EL (cell line): Measurements from ENCODE around the gene ANKS1A.

ENCODE experiments used
- DNase-seq: peaks from one replicate; pipeline ENCODE4 v3.0.0-alpha.2; 2016

Gene ANKS1A

DNA sequence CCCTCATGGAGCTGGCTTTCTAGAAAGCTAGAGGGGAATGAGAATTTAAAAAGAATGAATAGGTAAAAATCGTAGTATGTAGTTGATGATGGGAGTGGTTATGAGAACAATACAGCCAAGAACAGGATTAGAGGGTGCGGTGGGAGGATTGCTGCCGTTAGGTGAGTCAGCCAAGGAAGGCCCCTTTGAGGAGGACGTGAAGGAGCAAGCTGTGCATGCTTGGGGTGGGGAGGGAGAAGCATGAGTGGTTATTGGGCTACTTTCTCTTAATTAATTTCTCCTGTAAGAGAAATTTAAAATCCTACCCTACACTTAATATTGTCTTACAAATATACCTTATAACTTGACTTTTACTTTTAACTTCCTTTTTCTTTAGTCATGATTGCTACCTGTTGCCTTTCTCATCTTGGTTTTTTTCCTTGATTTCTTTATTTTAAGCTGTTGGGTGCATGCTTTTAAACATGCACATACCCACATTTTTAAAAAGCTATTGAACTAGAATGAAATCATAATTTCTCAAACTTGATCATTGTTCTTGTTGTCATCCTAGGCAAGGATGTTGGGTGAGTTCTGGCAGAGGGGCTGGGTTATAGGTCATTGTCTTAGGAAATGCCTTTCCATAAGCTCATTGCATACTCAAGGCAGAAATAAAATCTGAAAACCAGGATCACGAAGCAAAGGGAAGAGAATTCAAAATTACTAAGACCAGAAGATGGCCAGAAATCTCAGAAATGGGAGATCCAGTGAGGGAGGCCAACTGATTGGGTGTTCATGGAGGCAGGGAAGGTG is 137.6 kb downstream of the ANKS1A start:
- DNase-seq = peak; percentile 44

DNA sequence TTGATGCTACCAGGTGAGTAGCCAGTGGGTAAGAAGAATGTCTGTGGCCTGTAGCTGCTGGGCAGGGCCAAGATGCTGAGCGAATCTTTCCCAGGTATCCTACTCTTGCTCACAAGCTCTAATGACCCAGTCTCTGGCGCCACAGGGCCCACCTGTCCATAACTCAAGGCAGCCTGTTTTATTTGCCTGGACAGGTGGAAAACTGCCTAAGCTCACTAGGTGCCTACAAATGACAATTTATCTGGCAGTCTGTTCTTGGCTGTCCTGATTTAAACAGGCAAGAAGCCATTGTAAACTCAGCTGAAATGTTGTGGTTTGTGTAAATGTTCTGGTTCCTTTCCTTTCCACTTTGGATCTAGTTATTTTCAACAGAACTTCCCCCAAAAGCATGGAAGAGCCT is 138.8 kb downstream of the ANKS1A start:
- DNase-seq = no peak

DNA sequence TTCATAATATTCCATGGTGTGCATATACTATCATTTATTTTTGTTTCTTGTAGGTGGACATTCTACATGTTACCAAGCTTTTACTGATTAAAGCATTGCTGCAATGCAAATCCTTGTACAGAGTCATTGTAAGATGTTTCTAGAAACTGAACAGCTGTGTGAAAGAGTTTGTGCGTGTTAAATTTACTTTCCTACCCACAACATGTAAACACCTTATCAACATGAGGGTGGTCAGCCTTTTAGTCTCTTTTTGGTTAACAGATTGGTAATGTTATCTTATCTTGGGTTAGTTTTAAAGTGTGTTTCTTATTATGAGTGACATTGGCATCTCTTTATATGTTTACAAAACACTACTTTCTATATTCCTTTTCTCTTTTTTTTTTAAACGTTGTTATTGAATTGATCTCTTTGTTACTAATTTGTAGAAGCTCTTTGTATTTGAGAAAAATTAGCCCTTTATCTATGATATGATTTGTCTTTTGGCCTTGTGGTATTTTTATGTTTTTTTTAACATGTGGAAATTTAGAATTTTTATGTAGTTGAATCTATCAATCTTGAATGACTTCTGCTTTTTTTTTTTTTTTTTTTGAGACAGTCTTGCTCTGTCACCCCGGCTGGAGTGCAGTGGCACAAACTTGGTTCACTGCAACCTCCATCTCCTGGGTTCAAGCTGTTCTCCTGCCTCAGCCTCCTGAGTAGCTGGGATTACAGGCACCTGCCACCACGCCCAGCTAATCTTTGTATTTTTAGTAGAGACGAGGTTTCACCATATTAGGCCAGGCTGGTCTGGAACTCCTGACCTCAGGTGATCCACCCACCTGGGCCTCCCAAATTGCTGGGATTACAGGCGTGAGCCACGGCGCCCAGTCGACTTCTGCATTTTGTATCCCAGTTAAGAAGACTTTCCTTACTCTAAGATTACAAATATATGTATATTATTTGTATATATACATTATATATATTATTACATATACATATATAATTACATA is 140.0 kb downstream of the ANKS1A start:
- no peak for DNase-seq

DNA sequence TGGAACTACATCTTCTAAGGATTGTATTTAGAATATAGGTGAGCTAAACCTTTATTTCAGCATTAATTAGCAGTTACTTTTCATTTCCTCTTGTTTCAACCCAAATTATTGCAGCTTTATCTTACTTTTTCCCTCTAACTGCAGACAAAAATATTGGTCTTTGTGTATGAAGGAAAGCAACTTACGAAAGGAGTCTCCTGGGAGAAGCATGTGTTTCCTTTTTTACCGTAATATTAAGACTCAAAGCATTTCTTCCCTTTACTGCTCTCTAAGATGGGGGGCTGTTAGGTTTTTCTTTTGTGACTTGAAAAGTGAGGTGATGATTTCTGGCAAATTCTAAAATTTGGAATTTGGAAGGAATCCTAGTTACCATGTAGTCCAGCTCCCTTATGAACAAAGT is 141.0 kb downstream of the ANKS1A start:
- no peak for DNase-seq

DNA sequence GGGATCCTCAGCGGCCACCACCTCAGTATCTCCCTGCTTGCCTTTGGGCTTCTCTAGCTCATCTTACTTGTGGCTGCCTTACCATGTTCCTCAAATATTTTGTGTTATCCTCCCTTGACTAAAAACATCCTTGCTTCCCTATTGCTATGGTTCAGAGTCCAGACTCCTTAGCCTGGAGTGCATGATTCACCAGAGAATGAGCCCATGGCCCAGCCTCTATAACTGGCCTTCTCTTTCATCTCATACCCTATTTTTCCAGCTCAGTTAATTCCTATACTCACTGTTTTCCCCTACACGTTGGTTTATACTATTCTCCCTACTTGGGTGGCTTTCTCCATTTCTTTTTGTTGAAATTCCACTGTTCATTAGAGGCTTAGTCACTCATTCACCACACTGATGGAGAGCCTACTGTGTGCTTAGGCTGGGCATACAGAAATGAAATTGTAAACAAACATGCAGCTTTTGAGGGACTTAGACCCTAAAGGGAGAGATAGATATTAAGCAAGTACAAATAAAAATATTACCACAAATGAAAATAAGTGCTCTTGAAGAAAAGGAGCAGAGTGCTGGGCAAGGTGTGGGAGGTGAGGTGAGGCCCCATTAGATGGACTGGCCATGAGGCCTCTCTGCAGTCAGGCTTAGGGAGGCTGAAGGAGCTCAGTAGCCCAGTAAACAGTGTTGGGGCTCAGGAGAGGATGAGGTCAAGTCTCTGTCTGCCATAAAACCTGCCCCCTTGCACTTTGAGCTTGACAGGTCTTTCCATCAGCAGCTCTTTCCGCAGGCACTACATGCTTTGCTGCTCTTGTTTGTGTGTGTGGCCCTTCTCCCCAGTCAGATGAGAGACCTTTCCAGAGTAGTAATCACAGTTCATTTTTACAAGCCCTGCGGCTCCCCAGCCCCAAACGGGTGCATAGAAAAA is 142.8 kb downstream of the ANKS1A start:
- no peak for DNase-seq

DNA sequence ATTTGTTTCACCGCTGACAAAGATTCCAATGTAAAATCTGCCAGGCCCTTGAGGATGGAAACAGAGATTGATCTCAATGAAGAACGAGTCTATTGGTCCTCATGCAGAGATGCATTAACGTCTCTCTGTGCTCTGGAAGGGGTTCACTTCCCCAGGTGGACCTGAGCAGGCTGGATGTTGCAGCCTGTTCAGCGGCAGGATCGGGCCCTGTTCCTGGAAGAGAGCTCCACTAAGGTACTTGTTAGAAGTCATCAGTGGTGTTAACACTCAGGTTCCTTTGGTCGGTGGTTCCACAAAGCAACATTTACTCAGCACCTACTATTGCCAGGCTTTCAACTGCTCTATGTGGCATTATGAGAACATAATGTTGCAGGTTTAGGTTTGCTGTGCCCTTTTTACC is 144.6 kb downstream of the ANKS1A start:
- no peak for DNase-seq

DNA sequence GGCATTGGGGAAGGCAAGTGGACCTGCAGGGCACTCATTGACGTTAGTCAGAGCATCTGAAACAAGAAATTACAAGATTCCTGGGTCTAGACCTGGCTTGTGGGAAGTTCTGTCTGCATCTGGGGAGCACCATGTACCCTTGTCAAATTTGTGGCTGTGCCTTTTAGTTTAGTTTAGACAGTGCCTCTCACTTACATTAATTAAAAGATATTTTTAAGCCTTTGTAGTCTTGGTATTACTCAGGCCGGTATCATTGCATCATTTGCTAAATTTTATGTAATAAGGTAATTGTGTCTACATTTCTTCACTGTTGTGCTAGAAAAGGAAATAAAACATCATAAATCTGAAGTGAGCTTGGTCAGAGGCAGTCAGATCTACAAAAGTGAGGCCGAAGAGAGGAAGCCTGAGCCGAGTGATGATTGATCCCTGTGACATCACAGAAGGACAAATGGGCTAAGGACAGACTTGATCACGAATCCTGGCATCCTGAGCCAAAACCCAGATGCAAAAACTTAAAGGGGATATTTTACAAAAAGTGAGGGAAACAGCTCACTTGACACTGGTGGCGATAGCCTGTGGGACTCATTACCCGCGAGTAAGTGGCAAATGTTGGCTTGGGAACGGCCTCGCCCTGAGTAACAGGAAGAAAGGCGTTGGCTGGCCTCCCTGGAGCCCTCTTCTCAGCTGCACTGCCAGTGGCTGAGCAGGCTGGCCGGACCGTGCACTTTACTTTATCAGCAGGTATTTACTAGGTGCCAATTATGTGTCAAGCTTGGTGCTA is 145.5 kb downstream of the ANKS1A start:
- DNase-seq = no peak

DNA sequence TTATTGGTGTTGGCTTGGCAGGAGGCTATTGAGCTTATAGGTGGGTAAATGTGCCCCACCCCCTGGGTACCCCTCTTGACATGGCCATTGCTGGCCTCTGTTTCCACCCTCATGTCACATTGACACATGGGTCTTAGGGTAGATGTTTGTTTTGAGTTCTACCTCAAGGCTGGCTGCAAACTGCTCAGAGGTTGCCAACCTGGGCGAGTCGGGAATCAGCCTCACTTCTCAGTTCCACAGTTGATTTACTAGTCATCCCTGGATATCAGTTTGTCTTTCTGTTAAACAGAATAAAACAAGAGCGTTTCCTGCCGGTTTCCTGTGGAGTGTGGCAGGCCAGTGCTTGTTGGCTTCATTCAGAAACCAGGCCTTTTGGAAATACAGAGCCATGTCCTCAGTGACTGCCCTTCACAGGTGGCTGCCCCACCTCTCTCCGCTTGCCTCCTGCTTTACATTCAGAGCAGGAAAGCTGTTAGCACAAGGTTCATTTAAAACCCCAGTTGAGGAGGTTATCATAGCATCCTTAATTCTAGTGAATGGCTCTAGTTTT is 146.5 kb downstream of the ANKS1A start:
- no peak for DNase-seq

DNA sequence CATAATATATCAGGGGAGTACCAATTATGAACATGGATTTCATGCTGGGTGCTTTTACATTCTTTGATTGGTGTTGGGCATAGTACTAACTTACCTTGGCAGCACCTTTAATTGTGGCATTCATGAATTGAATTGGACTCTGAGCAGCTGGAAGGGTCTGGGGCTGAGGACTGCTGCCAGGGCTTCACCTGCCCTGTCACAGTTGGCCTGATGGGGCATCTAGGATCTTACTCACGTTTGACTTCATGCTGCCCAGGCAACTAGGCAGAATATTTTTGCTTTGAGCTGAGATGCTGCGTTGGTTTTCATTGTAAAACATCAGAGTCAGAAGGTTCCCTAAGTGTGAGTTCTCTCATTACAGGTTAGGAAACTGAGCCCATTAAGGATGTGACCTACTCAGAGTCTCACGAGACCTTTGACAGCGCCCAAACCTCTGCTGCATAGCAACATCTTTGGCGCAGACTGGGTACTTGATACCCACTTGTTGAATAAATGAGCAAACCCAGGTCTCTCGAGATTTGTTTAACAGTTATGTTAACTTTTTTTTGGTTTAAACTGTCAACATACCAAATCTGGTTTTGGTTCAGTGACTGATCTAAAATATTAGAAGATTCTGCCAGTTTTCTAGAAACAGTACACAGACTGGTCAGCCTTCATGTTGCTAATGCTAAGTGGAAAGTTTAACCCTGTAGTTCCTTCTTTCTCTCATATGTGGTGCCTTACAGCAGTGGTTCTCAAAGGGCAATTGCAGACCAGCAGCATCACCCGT is 147.2 kb downstream of the ANKS1A start:
- no peak for DNase-seq

DNA sequence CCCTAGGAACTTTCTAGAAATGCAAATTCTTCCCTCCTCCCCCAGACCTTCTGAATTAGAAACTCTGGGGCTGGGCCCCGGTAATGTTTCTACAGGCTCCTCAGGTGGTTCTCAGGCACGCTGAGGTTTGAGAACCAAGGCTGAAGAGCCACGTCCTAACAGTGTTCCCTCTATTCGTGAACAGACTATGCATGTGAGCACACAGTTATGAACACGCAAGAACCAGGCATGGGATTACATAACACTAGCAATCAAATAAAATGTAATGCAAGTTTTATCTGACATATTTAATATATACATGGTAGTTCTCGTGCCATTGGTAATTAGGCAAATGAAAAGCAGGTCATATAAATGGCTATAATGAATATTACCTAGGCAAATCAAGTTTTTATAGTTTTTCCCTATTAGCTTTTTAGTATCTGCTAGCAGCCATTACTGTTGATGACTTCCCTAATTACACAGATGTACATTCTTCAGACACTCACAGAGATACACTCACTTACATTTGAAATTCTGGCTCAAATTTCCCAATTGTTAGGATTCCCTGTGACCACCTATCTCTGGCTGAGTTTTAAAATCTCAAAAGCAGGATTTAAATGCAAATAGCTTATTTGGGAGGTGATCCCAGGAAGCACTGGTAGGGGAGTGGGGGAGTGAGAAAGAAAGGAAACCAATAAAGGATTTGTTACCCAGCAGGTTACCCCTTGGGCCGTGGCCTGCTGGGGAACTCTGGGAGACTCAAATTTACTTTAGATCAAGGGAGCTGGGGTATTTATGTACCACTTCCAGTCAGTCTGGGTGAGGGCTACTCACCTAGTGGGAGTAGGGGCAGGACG is 148.0 kb downstream of the ANKS1A start:
- DNase-seq = no peak

DNA sequence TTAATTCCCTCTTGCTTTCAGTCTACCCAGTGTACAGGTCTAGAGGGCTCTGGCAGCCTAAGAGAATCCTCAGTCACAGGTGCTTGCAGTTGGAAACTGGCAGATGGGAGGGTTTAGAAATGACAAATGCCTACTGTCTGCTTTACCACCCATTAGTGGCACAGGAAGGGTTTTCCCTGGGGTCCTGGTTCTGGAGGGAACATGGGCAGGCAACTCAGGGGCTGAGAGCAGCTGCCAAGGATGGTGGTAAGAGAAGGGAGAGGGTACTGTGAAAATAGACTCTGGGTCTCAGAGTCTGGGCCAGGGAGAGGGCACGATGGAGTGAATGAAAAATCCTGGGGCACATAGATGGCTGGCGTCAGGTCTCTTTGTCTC is 148.6 kb downstream of the ANKS1A start:
- DNase-seq = no peak

DNA sequence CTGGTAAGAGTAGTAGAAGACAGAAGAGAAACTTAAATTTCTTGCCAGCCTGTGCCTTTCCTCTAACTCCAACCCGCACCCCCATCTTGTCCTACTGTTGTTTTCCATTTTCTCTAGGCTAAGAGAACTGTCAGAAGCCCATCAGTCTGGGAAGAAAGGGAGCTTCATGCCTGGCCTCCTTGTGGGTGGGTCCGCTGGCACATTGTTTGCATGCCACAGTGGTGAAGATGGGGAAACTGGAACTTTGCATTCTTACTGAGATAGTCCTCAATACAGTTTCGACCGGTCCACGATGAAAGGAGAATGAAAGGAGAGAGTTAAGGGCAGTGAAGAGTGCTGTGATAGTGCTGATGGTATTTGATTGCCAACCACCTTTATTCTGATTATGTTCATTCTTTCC is 149.0 kb downstream of the ANKS1A start:
- DNase-seq = peak; percentile 43

DNA sequence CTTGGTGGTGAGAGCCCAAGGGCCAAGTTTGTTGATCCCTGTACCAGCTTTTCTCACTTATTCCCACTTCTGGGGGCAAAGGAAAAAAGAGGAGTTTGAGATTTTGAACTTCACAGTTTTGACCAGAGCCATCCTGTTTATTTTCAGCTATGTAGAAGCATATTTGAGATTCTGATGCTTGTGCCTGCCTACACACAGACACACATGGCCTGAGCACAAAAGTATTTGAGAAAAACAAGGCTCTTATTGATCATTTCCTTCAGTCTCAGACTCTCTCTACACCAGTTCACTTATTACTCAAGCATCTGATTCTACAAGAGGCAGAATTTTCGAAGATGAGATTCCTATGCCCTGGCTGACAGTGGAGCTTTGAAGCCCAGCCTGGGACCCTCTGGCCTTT is 151.3 kb downstream of the ANKS1A start:
- DNase-seq = no peak

DNA sequence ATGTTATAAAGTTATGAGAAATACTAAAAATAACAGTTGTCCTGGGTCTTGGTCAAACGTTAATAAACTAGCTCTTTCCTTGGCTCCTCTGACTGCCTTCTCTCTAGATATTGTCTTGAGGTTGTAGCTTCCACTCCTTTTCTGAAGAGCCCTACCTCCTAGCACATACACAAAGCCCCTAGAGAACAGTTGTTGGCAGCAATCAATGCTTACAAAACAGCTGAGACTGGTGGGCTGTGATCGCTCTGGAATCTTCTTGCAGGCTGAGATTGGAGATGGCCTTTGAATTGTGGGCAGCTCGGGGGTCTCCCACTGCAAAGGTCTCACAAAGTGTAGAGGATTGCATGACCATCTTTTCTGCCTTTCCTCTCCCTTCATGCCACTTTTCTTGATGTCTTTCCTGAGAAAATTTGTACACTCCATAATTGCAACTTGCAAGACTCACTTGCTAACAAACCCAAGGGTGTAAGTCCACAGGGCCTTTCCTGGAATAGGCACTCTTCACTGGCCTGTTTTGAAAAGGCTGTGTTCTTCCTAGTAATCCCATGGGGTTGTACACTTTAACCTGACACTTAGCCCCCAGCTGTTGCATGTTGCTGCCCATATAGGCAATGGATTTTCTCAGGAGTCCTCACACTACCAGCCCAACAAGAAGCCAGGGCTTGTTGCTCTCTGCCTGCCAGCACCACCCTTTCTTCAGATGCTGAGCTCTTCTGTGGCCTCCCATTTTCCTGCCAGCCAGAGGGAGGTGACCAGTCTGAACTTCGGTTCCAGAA is 152.2 kb downstream of the ANKS1A start:
- no peak for DNase-seq

DNA sequence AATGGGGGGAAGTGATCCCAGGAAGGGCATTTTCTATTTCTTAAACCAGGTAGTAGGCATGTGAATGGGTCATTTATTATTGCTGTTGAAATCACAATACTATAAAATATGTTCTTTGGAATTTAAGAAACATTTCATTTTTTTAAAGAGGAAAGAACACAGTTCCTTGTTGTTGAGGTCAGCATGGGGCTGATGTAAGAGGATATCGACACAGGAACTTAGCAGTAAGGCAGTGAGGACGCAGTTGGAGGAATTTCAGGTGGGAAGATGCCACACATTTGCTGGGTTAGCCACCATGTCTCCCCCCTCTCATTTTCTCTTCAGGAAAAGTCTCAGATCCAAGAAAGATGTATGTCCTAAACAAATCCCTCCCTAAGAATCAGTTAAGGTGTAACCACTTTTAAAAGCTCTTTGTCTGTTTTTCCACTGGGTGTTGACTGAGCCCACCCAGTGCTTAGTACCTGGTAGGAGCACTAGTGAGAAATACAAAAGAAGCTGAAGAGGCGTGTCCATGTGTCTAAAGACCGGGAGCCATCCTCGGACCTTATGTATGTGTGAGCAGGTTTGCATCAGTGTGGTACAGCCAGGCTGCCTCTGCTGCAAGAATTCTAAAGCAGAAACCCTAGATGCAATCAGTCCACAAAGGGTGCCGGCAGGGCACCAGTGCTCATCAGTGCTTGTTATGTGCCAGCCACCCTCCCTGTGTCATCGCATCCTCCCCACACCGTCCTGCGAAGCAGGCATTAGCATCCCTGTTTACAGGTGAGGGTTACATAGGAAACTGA is 153.2 kb downstream of the ANKS1A start:
- no peak for DNase-seq

DNA sequence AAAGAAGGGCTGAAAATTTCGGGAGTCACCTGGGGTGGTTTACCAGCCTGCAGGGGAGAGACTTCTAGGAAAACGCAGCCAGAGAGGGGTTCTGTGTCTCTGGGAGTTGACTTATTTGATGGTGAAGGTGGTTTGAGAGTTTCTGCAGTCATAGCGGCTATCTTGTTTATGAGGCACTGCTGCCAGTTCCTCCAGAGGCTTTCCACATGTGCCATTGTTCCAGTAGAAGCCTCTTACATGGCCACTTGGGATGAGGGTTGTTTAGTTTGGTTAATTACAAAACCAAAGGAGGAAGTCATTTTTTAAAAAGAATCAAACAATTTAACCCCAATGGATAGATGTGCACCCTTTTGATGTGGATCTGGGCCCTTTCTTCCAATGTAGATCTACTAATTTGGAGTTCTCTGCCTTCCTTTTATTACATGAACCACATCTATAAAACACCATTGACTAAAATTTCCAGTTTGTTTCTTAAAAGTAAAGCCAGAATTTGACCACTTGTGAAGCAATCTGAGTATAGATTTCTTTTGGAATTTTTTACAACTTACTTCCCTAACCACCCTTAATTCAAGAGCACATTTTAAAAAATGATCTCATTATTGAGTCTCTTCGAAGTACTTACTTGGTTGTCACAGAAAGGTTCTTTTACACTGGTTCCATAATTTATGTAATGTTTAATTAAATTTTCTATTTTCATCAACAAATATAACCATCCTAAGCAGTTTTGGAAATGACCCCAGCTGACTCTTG is 154.5 kb downstream of the ANKS1A start:
- DNase-seq = no peak

DNA sequence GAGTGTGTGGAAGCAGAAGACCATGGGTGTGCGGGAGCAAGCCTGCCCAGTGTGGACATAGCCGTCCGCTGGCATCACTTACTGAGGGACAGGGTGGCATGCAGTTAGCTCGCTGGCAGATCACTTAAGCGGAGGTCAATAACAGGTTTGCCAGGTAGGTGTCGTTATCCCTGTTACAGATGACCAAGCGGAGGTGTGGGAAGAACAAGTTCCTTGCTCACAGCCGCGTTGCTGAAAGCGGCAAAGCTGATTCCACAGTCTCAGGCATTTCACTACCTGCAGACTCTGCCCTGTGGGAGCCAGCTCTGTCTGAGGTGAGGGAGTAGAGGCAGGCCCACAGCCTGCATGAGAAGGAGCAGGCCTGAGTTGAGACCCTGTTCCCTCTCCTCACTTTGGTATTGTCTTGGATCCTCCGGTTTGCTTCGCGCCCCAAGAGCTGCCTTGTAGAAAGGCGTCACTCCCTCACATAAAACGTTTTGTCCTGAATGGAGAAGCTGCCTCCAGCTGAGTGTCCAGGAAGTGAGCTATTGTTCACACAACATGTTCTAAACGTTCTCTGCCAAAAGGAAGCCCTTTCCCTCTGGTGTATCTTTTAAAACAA is 155.2 kb downstream of the ANKS1A start:
- DNase-seq = no peak
